CD4-positive, alpha-beta T cell (primary cell): ENCODE measurements around the gene AREG. TPM values are rescaled to one million over a fixed set of nuclear protein-coding genes. Genes with fewer than 3 reads are reported as not detected.

Experiments used
- ATAC-seq: fragments of 200-7000 bp; cut with Tn5 transposase; one replicate; pipeline ENCODE4 v1.10.0; 2022; ENCODE audit warnings: mild to moderate bottlenecking; ENCODE audit not compliant: poor library complexity
- CTCF ChIA-PET: fragments of 350-600 bp; sonication (Branson Sonifier 250); formaldehyde crosslinking; loops from one replicate; lab custom pipeline; 2021; ENCODE audit warnings: antibody characterized with exemption, inconsistent platforms; lab: Charles Lee
- POLR2A ChIA-PET: fragments of 350-600 bp; sonication (Branson Sonifier 250); formaldehyde crosslinking; loops from one replicate; lab custom pipeline; 2021; ENCODE audit warnings: antibody characterized with exemption, inconsistent platforms; lab: Charles Lee
- DNase-seq, 14 experiments: peaks; one replicate each; pipeline ENCODE4 v3.0.0-alpha.2; 2013 to 2020; ENCODE audit warnings: mixed read lengths in 2 of 14
- H3K27ac ChIP-seq, 2 donors: one replicate each; pipeline versions ENCODE4 v1.5.1 to v1.7.0; 2013; ENCODE audit warnings: low read length in 2 of 2, low read depth in 1 of 2, mild to moderate bottlenecking in 1 of 2
- H3K27me3 ChIP-seq, 2 experiments: 1 replicate in 1 of 2; 2 replicates in 1 of 2; pipeline versions ENCODE4 v1.6.1 to v1.7.0; 2013; ENCODE audit warnings: low read length in 2 of 2, control low read depth in 1 of 2, mild to moderate bottlenecking in 1 of 2, moderate library complexity in 1 of 2; ENCODE audit not compliant: insufficient read depth in 2 of 2, control insufficient read depth in 1 of 2
- H3K36me3 ChIP-seq: one replicate; pipeline ENCODE4 v1.6.1; 2013; ENCODE audit warnings: low read length, control low read depth; ENCODE audit not compliant: insufficient read depth
- H3K4me1 ChIP-seq: one replicate; pipeline ENCODE4 v1.6.1; 2013; ENCODE audit warnings: low read length, control low read depth; ENCODE audit not compliant: insufficient read depth
- H3K4me3 ChIP-seq: one replicate; pipeline ENCODE4 v1.5.1; 2013; ENCODE audit warnings: mild to moderate bottlenecking, low read length, moderate library complexity
- H3K9me3 ChIP-seq, 2 experiments: 1 replicate in 1 of 2; 2 replicates in 1 of 2; pipeline versions ENCODE4 v1.6.1 to v1.7.0; 2013; ENCODE audit warnings: low read length in 2 of 2, mild to moderate bottlenecking in 2 of 2, control low read depth in 1 of 2, moderate library complexity in 1 of 2; ENCODE audit not compliant: control insufficient read depth in 1 of 2, insufficient read depth in 1 of 2
- H3K27ac Mint-ChIP-seq: one replicate; pipeline ENCODE4 v1.8.0; 2020; ENCODE audit warnings: mixed read lengths
- H3K27me3 Mint-ChIP-seq: one replicate; pipeline ENCODE4 v1.8.0; 2021; ENCODE audit warnings: mixed read lengths
- H3K36me3 Mint-ChIP-seq: one replicate; pipeline ENCODE4 v1.8.0; 2021; ENCODE audit warnings: low read depth, mixed read lengths
- H3K4me1 Mint-ChIP-seq: one replicate; pipeline ENCODE4 v1.8.0; 2021; ENCODE audit warnings: low read depth, mixed read lengths
- H3K4me3 Mint-ChIP-seq: one replicate; pipeline ENCODE4 v1.8.0; 2020; ENCODE audit warnings: mild to moderate bottlenecking, mixed read lengths
- H3K9me3 Mint-ChIP-seq: one replicate; pipeline ENCODE4 v1.8.0; 2020; ENCODE audit warnings: mixed read lengths
- CTCF ChIP-seq: fragments of 200-600 bp; IDR thresholded peaks from one replicate; pipeline ENCODE4 v1.8.0; 2022; ENCODE audit warnings: antibody characterized with exemption, mild to moderate bottlenecking
- intact Hi-C, 2 experiments: fragments of 100-400 bp; cut with DNase I in 1 of 2; cut with micrococcal nuclease in 1 of 2; formaldehyde crosslinking; loops; one replicate each; pipeline versions ENCODE4 v1.15.1 to v1.9.0; 2023 to 2025; cut with DNase I, micrococcal nuclease
- total RNA-seq, 174 experiments: library from RNA in 2 of 174; stranded (reverse) in 2 of 174; gene quantifications; one replicate each; pipeline ENCODE4 v1.2.3 and lab custom pipeline; 2021 to 2026

AREG gene
- total RNA-seq, 2 experiments from 2014 or later, result 57.9 to 63.8 TPM

- Histone ChIP-seq H3K27ac (no peak overlapping the region), H3K27me3 (no peaks in the 10 kb centered on the region), H3K9me3 (no peaks in the 10 kb centered on the region), H3K4me1 (no peaks in the 10 kb centered on the region), H3K4me3 (no peak overlapping the region), H3K36me3 (no peaks in the 10 kb centered on the region)
- DNase-seq (no peak), ATAC-seq (no peak)
- H3K4me1 Mint-ChIP-seq, result no peaks in the 10 kb centered on the region
- no peak overlapping the region for H3K27ac Mint-ChIP-seq
- intact Hi-C loops, result no loop called here
- ChIA-PET POLR2A (no interaction called here), CTCF (no interaction called here)
- no peak for TF ChIP-seq CTCF
- H3K27me3 Mint-ChIP-seq, result peaks cover 15% of the 10 kb centered on the region
- H3K36me3 Mint-ChIP-seq, result no peaks in the 10 kb centered on the region
- H3K4me3 Mint-ChIP-seq, result no peak overlapping the region
- no peaks in the 10 kb centered on the region for H3K9me3 Mint-ChIP-seq
Measured at GRCh38 chr4:74487771-74488170, 42.8 kb downstream of the AREG start.

- DNase-seq (no peak), ATAC-seq (no peak)
- H3K4me3 ChIP-seq, result no peak overlapping the region
- Mint-ChIP-seq H3K27ac (no peak overlapping the region), H3K4me1 (no peaks in the 10 kb centered on the region), H3K36me3 (no peaks in the 10 kb centered on the region), H3K9me3 (no peaks in the 10 kb centered on the region), H3K4me3 (no peak overlapping the region), H3K27me3 (peaks cover 4% of the 10 kb centered on the region)
- H3K27me3 ChIP-seq, result no peaks in the 10 kb centered on the region
- CTCF ChIA-PET, result no interaction called here
- H3K27ac ChIP-seq, result no peak overlapping the region
- no peak for TF ChIP-seq CTCF
- H3K9me3 ChIP-seq, result no peaks in the 10 kb centered on the region
- H3K4me1 ChIP-seq, result no peaks in the 10 kb centered on the region
- POLR2A ChIA-PET, result no interaction called here
- H3K36me3 ChIP-seq, result no peaks in the 10 kb centered on the region
- intact Hi-C loops, result no loop called here
Measured at GRCh38 chr4:74490736-74491135, 45.8 kb downstream of the AREG start.

GRCh38 chr4:74499986-74500781, 55.2 kb downstream of the AREG start:
- no peak overlapping the region for H3K27ac ChIP-seq
- Mint-ChIP-seq H3K36me3 (no peaks in the 10 kb centered on the region), H3K27me3 (peaks cover 14% of the 10 kb centered on the region), H3K9me3 (no peaks in the 10 kb centered on the region), H3K27ac (no peak overlapping the region), H3K4me3 (no peak overlapping the region), H3K4me1 (no peaks in the 10 kb centered on the region)
- peaks cover 2 to 8% of the 10 kb centered on the region in 2 experiments for H3K27me3 ChIP-seq
- no peaks in the 10 kb centered on the region for H3K4me1 ChIP-seq
- ChIA-PET CTCF (no interaction called here), POLR2A (no interaction called here)
- ATAC-seq (no peak), DNase-seq (no peak)
- intact Hi-C loops, result no loop called here
- no peaks in the 10 kb centered on the region for H3K9me3 ChIP-seq
- no peak overlapping the region for H3K4me3 ChIP-seq
- H3K36me3 ChIP-seq, result no peaks in the 10 kb centered on the region
- no peak for TF ChIP-seq CTCF
